Measurements from ENCODE around the gene STEAP1B. TPM values are rescaled to one million over a fixed set of nuclear protein-coding genes. Genes with fewer than 3 reads are reported as not detected.
"Not testable (repeated sequence)": the region's sequence is repeated elsewhere in the genome, so short reads cannot be mapped to it uniquely, and the experiment has no call there.

The STEAP1B gene
- total RNA-seq, 6 experiments from 2014 or later = 36.6 to 101 (median 92.6) TPM

GRCh38 chr7:22435105-22435504, 64.9 kb downstream of the STEAP1B start:
- Mint-ChIP-seq H3K27ac (no peak overlapping the region), H3K27me3 (ENCODE audit: insufficient read depth) (peaks cover 2% of the 10 kb centered on the region), H3K9me3 (no peaks in the 10 kb centered on the region), H3K4me3 (no peak overlapping the region), H3K36me3 (ENCODE audit: low read depth) (peaks cover 26% of the 10 kb centered on the region), H3K4me1 (ENCODE audit: low read depth) (peaks cover 49% of the 10 kb centered on the region)
- DNase-seq = no peak
- no peak for TF ChIP-seq CTCF (IDR thresholded peaks at IDR 0.05)

GRCh38 chr7:22433710-22434460, 66.1 kb downstream of the STEAP1B start:
- TF ChIP-seq CTCF (IDR thresholded peaks at IDR 0.05) = peak; percentile 57
- H3K36me3 Mint-ChIP-seq (ENCODE audit: low read depth) = peaks cover 28% of the 10 kb centered on the region
- H3K9me3 Mint-ChIP-seq = no peaks in the 10 kb centered on the region
- peaks cover 61% of the 10 kb centered on the region for H3K4me1 Mint-ChIP-seq (ENCODE audit: low read depth)
- H3K27me3 Mint-ChIP-seq (ENCODE audit: insufficient read depth) = peaks cover 2% of the 10 kb centered on the region
- H3K4me3 Mint-ChIP-seq = no peak overlapping the region
- peak overlapping the region; percentile 71 for H3K27ac Mint-ChIP-seq
- peak; percentile 22 for DNase-seq

GRCh38 chr7:22433165-22433700, 66.8 kb downstream of the STEAP1B start:
- Mint-ChIP-seq H3K36me3 (ENCODE audit: low read depth) (peaks cover 24% of the 10 kb centered on the region), H3K27ac (peak overlapping the region; percentile 71), H3K4me1 (ENCODE audit: low read depth) (peaks cover 64% of the 10 kb centered on the region)
- not testable (repeated sequence) for H3K4me3 Mint-ChIP-seq; H3K27me3 Mint-ChIP-seq (ENCODE audit: insufficient read depth); DNase-seq; H3K9me3 Mint-ChIP-seq

- Mint-ChIP-seq H3K4me3 (no peak overlapping the region), H3K36me3 (ENCODE audit: low read depth) (peaks cover 20% of the 10 kb centered on the region), H3K4me1 (ENCODE audit: low read depth) (peaks cover 67% of the 10 kb centered on the region), H3K9me3 (no peaks in the 10 kb centered on the region), H3K27ac (peak overlapping the region; percentile 39; the same call in 1 of the 2 replicates), H3K27me3 (ENCODE audit: insufficient read depth) (peaks cover 2% of the 10 kb centered on the region)
- DNase-seq = no peak
- TF ChIP-seq CTCF (IDR thresholded peaks at IDR 0.05) = no peak
Observed at GRCh38 chr7:22432203-22432718, 67.7 kb downstream of the STEAP1B start.

GRCh38 chr7:22430457-22430856, 69.5 kb downstream of the STEAP1B start:
- Mint-ChIP-seq H3K4me1 (ENCODE audit: low read depth) (peaks cover 67% of the 10 kb centered on the region), H3K27me3 (ENCODE audit: insufficient read depth) (peaks cover 2% of the 10 kb centered on the region), H3K27ac (peak overlapping the region; percentile 84), H3K36me3 (ENCODE audit: low read depth) (peaks cover 19% of the 10 kb centered on the region), H3K4me3 (peak overlapping the region; percentile 46), H3K9me3 (no peaks in the 10 kb centered on the region)
- DNase-seq = peak; percentile 85
- no peak for TF ChIP-seq CTCF (IDR thresholded peaks at IDR 0.05)

- peaks cover 19% of the 10 kb centered on the region for H3K36me3 Mint-ChIP-seq (ENCODE audit: low read depth)
- peaks cover 58% of the 10 kb centered on the region for H3K4me1 Mint-ChIP-seq (ENCODE audit: low read depth)
- no peak for TF ChIP-seq CTCF (IDR thresholded peaks at IDR 0.05)
- no peak overlapping the region for H3K4me3 Mint-ChIP-seq
- H3K9me3 Mint-ChIP-seq = no peaks in the 10 kb centered on the region
- peak overlapping the region; percentile 2; the same call in 1 of the 2 replicates for H3K27ac Mint-ChIP-seq
- no peak for DNase-seq
- H3K27me3 Mint-ChIP-seq (ENCODE audit: insufficient read depth) = peaks cover 2% of the 10 kb centered on the region
Observed at GRCh38 chr7:22429386-22429785, 70.6 kb downstream of the STEAP1B start.
